ENCODE measurements around the gene DNAJC5. TPM values are rescaled to one million over a fixed set of nuclear protein-coding genes. Genes with fewer than 3 reads are reported as not detected.

DNAJC5 gene
- total and polyA plus RNA-seq, 12 donors, result 19.5 to 52.2 (median 38.3) TPM

- Histone ChIP-seq H3K36me3 (peaks cover 0 to 86% (median 54%) of the 10 kb centered on the region in 9 donors), H3K27me3 (no peaks in the 10 kb centered on the region), H3K4me1 (peaks cover 11 to 41% (median 32%) of the 10 kb centered on the region in 9 donors), H3K9me3 (no peaks in the 10 kb centered on the region), H3K27ac (peak overlapping the region in 9 of 10 donors; percentile 1 to 79 (median 50)), H3K4me3 (no peak overlapping the region)
- ATAC-seq (peak in 5 of 8 donors; percentile 2 to 23 (median 18)), DNase-seq (peak; percentile 50 to 58)
- 73 to 76% methylated on average over 33 to 35 of the region's 39 CpGs for WGBS, 2 donors
- TF ChIP-seq CTCF (IDR thresholded peaks at IDR 0.05), result no peak
- intact Hi-C loops (cut with DNase I), result no loop called here
Measured at GRCh38 chr20:63941282-63942081, 46.6 kb downstream of the DNAJC5 start.

GRCh38 chr20:63942250-63942951 lies 47.5 kb downstream of the DNAJC5 start:
- peak in 5 of 8 donors; percentile 18 to 55 (median 41) for ATAC-seq
- Histone ChIP-seq H3K4me1 (peaks cover 16 to 51% (median 39%) of the 10 kb centered on the region in 9 donors), H3K4me3 (no peak overlapping the region), H3K36me3 (peaks cover 0 to 85% (median 54%) of the 10 kb centered on the region in 9 donors), H3K27ac (peak overlapping the region; percentile 27 to 84 (median 70)), H3K9me3 (no peaks in the 10 kb centered on the region), H3K27me3 (no peaks in the 10 kb centered on the region)
- intact Hi-C loops (cut with DNase I), result no loop called here
- TF ChIP-seq CTCF (IDR thresholded peaks at IDR 0.05), result no peak
- DNase-seq, result peak in 1 of 2 donors; percentile 35
- WGBS, 2 donors, result 50 to 51% methylated on average over 30 of the region's 30 CpGs

- Histone ChIP-seq H3K27me3 (no peaks in the 10 kb centered on the region), H3K9me3 (no peaks in the 10 kb centered on the region), H3K36me3 (peaks cover 0 to 77% (median 51%) of the 10 kb centered on the region in 9 donors), H3K4me1 (peaks cover 22 to 58% (median 47%) of the 10 kb centered on the region in 9 donors), H3K4me3 (no peak overlapping the region), H3K27ac (peak overlapping the region; percentile 27 to 84 (median 70))
- DNase-seq (peak in 1 of 2 donors; percentile 23), ATAC-seq (no peak)
- no peak for TF ChIP-seq CTCF (IDR thresholded peaks at IDR 0.05)
- intact Hi-C loops (cut with DNase I), result no loop called here
- WGBS, 2 donors, result 66 to 68% methylated on average over 19 of the region's 19 CpGs
Measured at GRCh38 chr20:63942969-63943807, 48.3 kb downstream of the DNAJC5 start.

GRCh38 chr20:63943808-63944077 lies 48.8 kb downstream of the DNAJC5 start:
- intact Hi-C loops (cut with DNase I), result no loop called here
- WGBS, 2 donors, result 92 to 93% methylated on average over 3 of the region's 3 CpGs
- Histone ChIP-seq H3K4me3 (no peak overlapping the region), H3K27ac (peak overlapping the region in 7 of 10 donors; percentile 27 to 84 (median 74)), H3K27me3 (no peaks in the 10 kb centered on the region), H3K9me3 (no peaks in the 10 kb centered on the region), H3K4me1 (peaks cover 26 to 64% (median 53%) of the 10 kb centered on the region in 9 donors), H3K36me3 (peaks cover 0 to 72% (median 51%) of the 10 kb centered on the region in 9 donors)
- TF ChIP-seq CTCF (IDR thresholded peaks at IDR 0.05), result no peak
- ATAC-seq (no peak), DNase-seq (peak in 1 of 2 donors; percentile 9)

All from heart right ventricle (tissue), 16 donors.